Activated CD8-positive, alpha-beta memory T cell treated with anti-CD3 and anti-CD28 coated beads, Interleukin-2, amount 50 U/mL, for 24 hours (primary cell): ENCODE data around the gene TBC1D5.

Experiments
- DNase-seq: peaks from one replicate; pipeline ENCODE4 v3.0.0-alpha.2; 2020; ENCODE audit errors: extremely low read depth

The TBC1D5 gene

GRCh38 chr3:17231537-17232261 lies 510.7 kb downstream of the TBC1D5 start:
- no peak for DNase-seq

GRCh38 chr3:17227472-17227871 lies 515.0 kb downstream of the TBC1D5 start:
- DNase-seq: no peak

GRCh38 chr3:17221529-17221928 lies 520.9 kb downstream of the TBC1D5 start:
- DNase-seq: no peak

DNA sequence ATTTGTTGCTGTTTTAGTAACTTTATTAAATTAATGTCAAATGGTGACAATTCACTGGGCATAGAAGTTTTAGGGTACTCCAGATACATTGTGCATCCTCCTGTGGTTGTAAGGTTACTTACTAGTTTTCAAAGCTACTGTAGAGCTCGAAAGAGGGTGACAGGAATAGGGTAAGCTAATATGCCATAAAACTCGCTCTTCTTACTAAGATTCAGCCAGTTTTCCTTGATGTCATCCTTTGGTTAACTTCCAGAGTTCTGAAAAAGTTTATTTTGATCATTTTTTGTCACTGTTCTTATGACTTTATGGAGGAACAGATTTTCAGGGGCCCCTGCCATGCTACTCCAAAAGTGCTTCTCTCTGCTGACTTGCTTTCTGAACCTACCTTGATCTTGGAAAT lies 522.8 kb downstream of the TBC1D5 start:
- no peak for DNase-seq

GRCh38 chr3:17218587-17218986 lies 523.8 kb downstream of the TBC1D5 start:
- no peak for DNase-seq

GRCh38 chr3:17217588-17217987 lies 524.8 kb downstream of the TBC1D5 start:
- DNase-seq: no peak

DNA sequence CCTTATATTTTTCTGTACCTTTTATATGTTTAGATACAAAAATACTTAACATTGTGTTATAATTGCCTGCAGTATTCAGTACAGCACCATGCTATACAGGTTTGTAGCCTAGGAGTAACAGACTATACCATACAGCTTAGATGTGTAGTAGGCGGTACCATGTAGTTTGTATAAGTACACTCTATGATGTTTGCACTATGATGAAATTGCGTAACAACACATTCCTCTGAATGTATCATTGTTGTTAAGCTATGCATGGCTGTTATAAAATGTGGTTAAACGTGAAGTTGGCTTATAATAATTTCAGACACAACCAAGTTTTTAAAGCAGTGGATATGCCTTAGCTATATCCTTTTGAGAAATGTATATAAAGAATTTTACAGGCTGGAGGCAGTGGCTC lies 529.3 kb downstream of the TBC1D5 start:
- no peak for DNase-seq

DNA sequence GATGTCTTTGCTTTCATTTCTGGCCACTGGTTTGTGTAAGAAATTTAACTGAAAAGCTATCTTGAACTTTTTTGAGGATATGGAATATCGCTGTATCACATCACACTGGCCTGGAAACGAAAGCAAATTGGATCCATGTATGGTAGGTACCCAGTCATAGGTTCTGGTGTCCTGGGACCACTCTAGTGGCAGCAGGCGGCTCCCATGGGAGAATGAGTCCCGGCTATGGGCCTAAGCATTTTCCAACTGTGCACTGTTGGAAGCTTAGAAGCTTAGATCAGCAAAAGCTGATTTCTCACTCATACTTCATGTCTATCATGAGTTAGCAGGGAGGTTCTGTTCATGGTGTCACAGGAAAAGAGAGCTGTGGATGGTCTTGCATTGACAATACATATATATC lies 534.5 kb downstream of the TBC1D5 start:
- DNase-seq: no peak

DNA sequence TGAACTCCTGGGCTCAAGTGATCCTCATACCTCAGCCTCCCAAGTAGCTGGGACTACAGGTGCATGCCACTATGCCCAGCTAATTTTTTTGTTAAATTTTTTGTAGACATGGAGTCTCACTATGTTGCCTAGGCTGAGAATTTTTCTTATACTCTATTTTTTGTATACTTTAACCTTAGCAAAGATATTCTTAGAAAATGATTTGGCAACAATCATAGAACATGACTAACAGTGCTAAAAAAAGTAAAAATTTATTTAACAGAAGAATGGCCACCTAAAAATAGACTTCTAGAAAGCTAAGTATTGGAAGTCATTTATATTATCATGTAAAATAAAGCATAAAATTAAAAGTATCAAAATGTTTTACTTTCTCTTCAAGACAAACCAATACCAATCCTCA lies 535.4 kb downstream of the TBC1D5 start:
- DNase-seq: no peak

DNA sequence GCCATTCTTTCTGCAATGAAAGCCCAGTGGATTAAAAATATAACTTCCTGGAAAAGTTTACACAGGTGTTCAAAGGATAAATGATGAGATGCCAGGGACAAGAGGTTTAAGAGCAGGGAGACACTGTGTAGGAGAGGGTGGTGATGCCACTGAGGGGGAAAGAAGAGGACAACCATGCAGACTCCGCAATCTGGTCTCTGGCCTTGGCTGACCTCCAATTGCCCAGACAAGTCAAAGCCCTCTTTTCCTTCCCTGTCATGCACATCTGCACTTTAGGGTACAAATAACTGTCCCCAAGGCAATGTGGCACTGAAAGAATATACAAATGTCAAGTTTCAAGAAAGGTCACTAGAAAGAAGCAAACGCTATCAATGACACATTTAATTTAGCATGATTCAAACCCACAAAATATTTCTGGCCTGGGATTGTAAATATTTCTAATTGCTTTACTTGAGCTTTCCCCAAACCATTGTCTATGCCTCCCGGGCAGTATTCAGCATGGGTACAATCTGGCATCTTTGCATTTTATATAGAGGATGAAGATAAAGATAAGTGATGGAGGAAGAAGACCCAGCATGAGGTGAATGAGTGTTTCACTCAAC lies 538.3 kb downstream of the TBC1D5 start:
- no peak for DNase-seq

DNA sequence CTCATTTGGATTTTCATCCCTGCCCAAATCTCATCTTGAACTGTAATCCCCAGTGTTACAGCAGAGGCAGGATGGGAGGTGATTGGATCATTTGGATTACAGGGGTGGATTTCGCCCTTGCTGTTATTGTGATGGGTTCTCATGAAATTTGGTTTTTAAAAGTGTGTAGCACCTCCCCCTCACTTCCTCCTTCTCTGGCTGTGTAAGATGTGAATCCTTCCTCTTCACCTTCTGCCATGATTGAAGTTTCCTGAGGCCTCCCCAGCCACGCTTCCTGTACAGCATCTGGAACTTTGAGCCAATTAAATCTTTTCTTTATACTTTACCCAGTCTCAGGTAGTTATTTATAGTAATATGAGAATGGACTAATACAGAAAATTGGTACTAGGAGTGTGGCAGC lies 540.9 kb downstream of the TBC1D5 start:
- no peak for DNase-seq

GRCh38 chr3:17195856-17196604 lies 546.4 kb downstream of the TBC1D5 start:
- DNase-seq: no peak

DNA sequence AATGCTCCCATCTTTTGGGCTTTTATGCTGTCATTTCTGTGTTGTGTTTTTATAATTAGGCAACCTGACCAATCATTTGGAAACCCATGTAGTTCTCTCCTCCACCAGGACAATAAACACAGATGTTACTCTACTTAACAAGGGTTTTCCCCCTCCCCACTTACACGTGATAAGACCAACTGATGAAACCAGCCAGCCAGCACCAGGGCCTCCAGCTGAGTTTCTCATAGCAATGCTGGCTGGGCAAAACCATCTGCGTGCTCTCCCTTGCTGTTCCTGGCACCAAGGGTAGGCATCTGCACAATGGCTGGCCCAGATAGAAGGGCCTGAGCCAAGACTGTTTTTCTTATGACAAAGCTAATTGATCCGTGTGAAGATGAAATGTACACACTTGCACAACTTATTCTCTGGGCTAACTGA lies 547.2 kb downstream of the TBC1D5 start:
- no peak for DNase-seq

DNA sequence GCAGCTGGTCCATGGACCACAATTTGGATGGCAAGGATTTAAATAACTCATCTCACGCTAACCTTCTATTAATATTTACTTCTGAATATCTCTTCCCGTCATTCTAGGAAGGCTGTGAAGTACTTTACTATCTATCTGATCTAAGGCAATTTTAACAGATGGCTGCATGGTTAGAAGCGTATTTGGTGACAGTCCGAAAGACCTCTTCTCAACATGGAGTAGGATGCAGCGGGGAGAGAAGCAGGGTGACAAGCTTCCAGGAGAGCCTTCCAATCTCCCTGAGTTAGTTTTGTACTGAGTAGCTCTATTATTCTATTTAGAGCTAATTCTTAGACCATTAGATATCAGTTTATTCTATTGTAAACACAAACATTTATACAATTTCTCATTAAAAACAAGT lies 548.3 kb downstream of the TBC1D5 start:
- no peak for DNase-seq

DNA sequence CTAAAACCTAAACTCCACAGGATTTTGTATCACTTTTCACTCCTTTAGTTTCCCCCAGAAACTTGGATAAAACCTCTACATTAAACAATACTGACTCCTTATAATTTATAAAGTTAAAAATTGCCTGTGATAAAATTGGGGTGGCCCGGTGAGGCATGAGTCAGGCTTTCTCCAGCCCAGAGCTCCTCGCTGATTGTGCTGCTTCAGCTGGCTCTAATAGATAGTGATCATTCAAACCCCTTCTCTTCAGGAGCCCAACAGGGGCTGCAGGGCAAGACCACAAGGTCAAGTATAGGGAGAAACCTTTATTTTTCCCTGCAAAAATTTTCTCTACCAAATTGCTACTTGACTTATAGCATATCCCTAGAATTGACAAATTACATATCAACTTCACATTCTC lies 549.4 kb downstream of the TBC1D5 start:
- no peak for DNase-seq

GRCh38 chr3:17190353-17191078 lies 551.9 kb downstream of the TBC1D5 start:
- no peak for DNase-seq

DNA sequence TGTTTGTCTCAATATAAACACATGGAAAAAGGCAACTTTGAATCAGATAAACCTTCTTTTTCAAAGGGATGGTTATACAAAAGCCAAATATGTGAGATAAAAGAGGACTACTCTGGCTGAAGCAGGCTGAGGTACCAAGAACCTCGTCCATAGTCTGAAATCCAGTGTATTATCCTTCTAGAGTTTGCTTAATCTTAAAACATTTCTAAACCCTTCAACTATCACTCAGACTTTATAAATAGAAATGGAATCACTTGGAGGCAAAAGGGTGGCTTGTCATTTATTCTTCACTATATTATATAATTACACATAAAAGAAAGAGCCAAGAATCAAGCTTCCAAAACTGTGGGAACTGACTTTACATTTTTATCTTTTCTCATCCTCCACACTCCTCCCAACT lies 554.1 kb downstream of the TBC1D5 start:
- DNase-seq: no peak

DNA sequence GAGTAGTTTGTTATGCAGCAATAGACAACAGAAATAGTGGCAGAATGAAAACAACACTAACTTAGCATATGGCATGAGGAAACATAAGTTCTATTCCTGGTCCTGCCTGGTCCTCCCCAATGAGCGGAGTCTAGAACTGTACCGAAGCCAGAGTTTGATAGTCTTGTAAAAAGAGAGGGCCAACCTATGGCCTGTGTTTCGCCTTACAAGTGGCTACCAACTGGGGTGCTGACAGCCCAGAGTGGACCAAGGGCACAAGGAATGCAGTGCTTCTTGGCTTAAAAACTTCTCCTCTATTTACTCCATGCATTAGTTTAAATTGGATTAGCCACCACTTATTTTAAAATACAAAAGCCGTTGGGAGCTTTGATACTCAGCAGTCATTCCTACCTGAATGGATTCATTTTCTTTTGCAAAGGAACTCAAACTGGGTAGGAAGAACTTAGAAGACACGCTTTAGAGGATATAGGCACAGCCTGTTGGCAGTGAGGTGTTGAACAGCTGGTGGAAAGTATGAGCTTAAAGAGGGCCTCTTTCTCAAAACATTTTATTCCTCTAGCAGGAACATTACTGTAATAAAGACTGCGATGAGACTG lies 554.7 kb downstream of the TBC1D5 start:
- no peak for DNase-seq

DNA sequence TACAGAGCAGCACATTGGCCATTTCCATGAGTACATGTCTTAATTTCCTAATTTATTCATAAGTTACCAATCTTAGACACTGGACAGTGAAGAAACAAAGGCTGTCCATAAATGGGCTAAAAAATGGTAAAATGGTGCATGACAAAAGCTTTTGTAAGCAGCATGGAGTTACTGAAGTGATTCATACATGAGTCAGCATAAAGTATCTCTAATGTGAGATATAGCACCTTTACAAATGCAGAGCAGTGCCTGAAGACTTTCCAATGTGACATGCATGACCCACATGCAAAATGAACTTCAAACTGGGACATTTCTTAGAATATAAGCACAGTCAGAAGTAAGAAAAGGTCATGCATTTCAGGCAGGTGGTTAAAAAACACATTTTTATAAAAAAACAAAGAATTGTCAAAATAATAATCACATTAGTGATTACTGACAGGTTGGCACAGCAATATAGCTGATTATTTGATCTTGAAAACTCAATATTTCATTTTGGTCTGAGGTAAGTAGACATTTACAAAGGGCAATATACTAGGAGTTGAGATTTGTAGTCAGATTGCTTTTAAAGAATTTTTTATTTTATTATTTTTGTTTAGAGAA lies 558.4 kb downstream of the TBC1D5 start:
- DNase-seq: no peak

DNA sequence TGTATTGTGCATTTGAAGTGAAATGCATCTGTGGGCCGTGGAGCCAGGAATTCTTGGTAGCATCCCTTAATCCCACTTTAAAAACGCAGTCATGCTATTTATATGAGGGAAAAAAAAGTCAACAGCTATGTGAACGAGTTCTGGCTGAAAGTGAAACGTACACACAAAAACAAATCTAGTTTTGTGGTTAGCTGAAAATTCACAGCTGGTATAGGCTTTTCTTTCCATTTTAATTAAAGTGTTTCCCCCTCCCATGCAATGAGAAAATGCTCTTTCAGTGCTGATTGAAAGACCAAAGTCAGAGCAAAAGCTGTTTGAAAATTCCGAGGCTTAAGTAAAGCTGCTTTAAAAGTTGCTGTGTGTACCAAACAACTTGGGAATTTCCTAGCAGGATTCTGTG lies 560.3 kb downstream of the TBC1D5 start:
- DNase-seq: no peak

DNA sequence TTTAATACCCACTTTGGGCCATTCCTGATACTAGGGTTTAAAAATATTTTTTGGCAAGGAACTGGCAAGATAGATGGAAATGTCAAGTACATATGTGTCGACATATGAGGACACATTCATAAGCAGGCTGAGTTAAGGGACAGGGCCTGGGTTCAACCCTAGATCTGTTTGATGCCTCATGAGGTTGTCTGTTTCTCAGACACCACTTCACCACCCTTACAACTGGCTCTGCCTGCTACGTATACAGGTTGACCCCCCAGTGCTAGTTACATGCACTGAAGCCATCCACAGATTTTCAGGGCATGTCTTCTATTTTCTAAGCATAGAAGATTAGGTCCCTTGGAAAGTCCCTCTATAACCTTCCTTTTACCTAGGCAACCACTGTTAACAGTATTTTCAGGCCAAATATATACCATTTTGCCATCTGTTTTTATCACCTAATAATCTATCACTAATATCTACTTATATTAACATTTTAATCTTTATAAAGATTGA lies 561.0 kb downstream of the TBC1D5 start:
- DNase-seq: no peak
